Inferior parietal cortex (tissue), 1 donor: Measurements from ENCODE around the gene COQ3.

Experiments
- DNase-seq: peaks from one replicate; pipeline ENCODE4 v3.0.0-alpha.2; 2016; ENCODE audit errors: extremely low spot score

COQ3 gene

GRCh38 chr6:99393698-99394531, at the start of gene COQ3:
TSS of gene COQ3 (minus strand) at chr6:99394195. CDS start at chr6:99394179, 16 bp downstream.
- DNase-seq: peak; percentile 74

- peak; percentile 32 for DNase-seq
Observed at GRCh38 chr6:99434702-99435530, 40.9 kb upstream of the COQ3 start.

- DNase-seq: no peak
Observed at GRCh38 chr6:99432877-99433276, 38.9 kb upstream of the COQ3 start.

- DNase-seq: no peak
Observed at GRCh38 chr6:99431901-99432300, 37.9 kb upstream of the COQ3 start.

GRCh38 chr6:99427988-99428387, 34.0 kb upstream of the COQ3 start:
- DNase-seq: no peak

- DNase-seq: no peak
Observed at GRCh38 chr6:99426451-99426757, 32.4 kb upstream of the COQ3 start.

GRCh38 chr6:99425647-99426450, 31.9 kb upstream of the COQ3 start:
- DNase-seq: peak; percentile 89

GRCh38 chr6:99424761-99425646, 31.0 kb upstream of the COQ3 start, which contains the start of gene PNISR:
TSS of gene PNISR (minus strand) at chr6:99425308. CDS start at chr6:99414659, 10,649 bp downstream.
- peak; percentile 99 for DNase-seq

GRCh38 chr6:99424022-99424421, 30.0 kb upstream of the COQ3 start:
- no peak for DNase-seq

- DNase-seq: no peak
Observed at GRCh38 chr6:99422912-99423311, 28.9 kb upstream of the COQ3 start.

- DNase-seq: no peak
Observed at GRCh38 chr6:99416892-99417767, 23.1 kb upstream of the COQ3 start.

GRCh38 chr6:99416226-99416625, 22.2 kb upstream of the COQ3 start:
- DNase-seq: no peak

- DNase-seq: no peak
Observed at GRCh38 chr6:99415446-99415845, 21.5 kb upstream of the COQ3 start.

- no peak for DNase-seq
Observed at GRCh38 chr6:99412065-99412464, 18.1 kb upstream of the COQ3 start.

GRCh38 chr6:99409672-99410071, 15.7 kb upstream of the COQ3 start:
- DNase-seq: no peak

- no peak for DNase-seq
Observed at GRCh38 chr6:99407076-99407475, 13.1 kb upstream of the COQ3 start.

- no peak for DNase-seq
Observed at GRCh38 chr6:99402448-99402847, 8.5 kb upstream of the COQ3 start.

GRCh38 chr6:99397287-99397686, 3.3 kb upstream of the COQ3 start:
- DNase-seq: no peak

- DNase-seq: no peak
Observed at GRCh38 chr6:99393366-99393697, 663 bp downstream of the COQ3 start.

GRCh38 chr6:99390896-99391295, 3.1 kb downstream of the COQ3 start:
- no peak for DNase-seq
